Esophagus muscularis mucosa (tissue), 4 donors: ENCODE results near the gene OTX2. TPM values are rescaled to one million over a fixed set of nuclear protein-coding genes. Genes with fewer than 3 reads are reported as not detected.

Experiments
- DNase-seq: peaks from one replicate; pipeline ENCODE4 v3.0.0-alpha.2; 2017; ENCODE audit errors: extremely low spot score
- H3K27ac ChIP-seq, 4 donors: fragments of 200-600 bp; sonication (generic); replicated peaks in 1 of 4; 1 replicate in 3 of 4; 2 replicates in 1 of 4; pipeline ENCODE4 v1.5.1; 2016 to 2019; ENCODE audit warnings: mild to moderate bottlenecking in 1 of 4
- H3K27me3 ChIP-seq, 4 donors: fragments of 200-600 bp; sonication (generic); one replicate each; pipeline versions ENCODE4 v1.5.1 to v1.6.0; 2016 to 2019
- H3K36me3 ChIP-seq, 4 donors: fragments of 200-600 bp; sonication (generic); one replicate each; pipeline ENCODE4 v1.5.1; 2016 to 2019
- H3K4me1 ChIP-seq, 4 donors: fragments of 200-600 bp; sonication (generic); one replicate each; pipeline ENCODE4 v1.5.1; 2016 to 2019
- H3K4me3 ChIP-seq, 4 donors: fragments of 200-600 bp; sonication (generic); 1 replicate in 2 of 4; 2 replicates in 2 of 4; pipeline ENCODE4 v1.5.1; 2016 to 2019; ENCODE audit warnings: mild to moderate bottlenecking in 4 of 4, moderate library complexity in 1 of 4
- H3K9me3 ChIP-seq, 4 donors: fragments of 200-600 bp; sonication (generic); 1 replicate in 3 of 4; 2 replicates in 1 of 4; pipeline ENCODE4 v1.5.1; 2016 to 2019
- CTCF ChIP-seq, 3 experiments: fragments of 200-600 bp in 2 of 3; fragments of 450-650 bp in 1 of 3; sonication (generic) in 2 of 3; IDR thresholded peaks; one replicate each; pipeline ENCODE4 v1.5.1; 2017 to 2019; ENCODE audit warnings: antibody characterized with exemption in 3 of 3, mild to moderate bottlenecking in 2 of 3, moderate library complexity in 1 of 3
- EP300 ChIP-seq: sonication (generic); formaldehyde crosslinking; IDR thresholded peaks from one replicate; pipeline ENCODE4 v1.6.1; 2017; ENCODE audit warnings: antibody characterized with exemption
- POLR2A ChIP-seq: fragments of 450-650 bp; IDR thresholded peaks from one replicate; pipeline ENCODE4 v1.6.1; 2017; ENCODE audit warnings: antibody characterized with exemption, moderate library complexity, mild to moderate bottlenecking, low read depth
- POLR2AphosphoS5 ChIP-seq, 2 donors: sonication (generic); formaldehyde crosslinking; IDR thresholded peaks; one replicate each; pipeline ENCODE4 v1.6.1; 2017; ENCODE audit warnings: antibody characterized with exemption in 2 of 2
- WGBS: methylation state at CpG from one replicate; pipeline ENCODE4 v1.1.5; 2018; 5-methylcytosine and 5-hydroxymethylcytosine counted together
- intact Hi-C: fragments of 100-400 bp; cut with DNase I; formaldehyde crosslinking; loops from one replicate; pipeline ENCODE4 v1.15.1; 2023
- total RNA-seq, 4 donors: library from RNA; depleted of rRNA; stranded (reverse); fragments of >200 nt; gene quantifications; one replicate each; pipeline versions ENCODE4 v1.1.0 to v1.2.1, GENCODE V29; 2016

OTX2 gene
- total RNA-seq, result not detected

DNA sequence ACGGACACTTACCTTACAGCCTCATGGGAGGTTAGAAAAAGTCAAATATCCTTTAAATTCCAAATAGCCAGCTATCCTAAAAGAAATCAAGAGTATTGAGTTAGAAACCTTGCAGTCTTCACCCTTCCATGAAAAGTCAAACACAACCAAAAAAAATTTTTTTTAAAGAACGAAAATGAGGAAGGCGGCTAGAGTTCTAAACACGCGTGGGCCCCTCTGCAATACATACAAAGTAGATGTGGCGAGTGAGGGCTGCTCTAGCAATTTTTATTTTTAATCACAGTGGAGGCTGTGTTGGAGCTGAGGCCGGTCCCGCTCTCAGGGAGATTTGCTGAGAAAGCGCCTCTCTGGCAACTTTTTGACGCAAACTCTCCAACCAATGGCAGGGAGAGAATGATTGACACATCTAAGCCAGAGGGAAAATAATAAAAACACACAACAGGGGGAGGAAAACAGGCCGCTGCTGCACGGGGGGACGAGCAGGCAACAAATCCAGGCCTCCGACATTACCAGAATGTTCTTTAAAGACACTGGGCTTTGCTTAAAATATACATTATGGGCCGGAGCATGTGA, at the start of gene OTX2:
Gene OTX2, minus strand, starts transcription at position 333 of the 573 bp plus-strand sequence. CDS start 5,023 bp downstream, outside the sequence.
- no peaks in the 10 kb centered on the region for H3K36me3 ChIP-seq
- H3K4me1 ChIP-seq, result peaks cover 16 to 36% (median 28%) of the 10 kb centered on the region in 4 donors
- no peaks in the 10 kb centered on the region for H3K9me3 ChIP-seq
- H3K27ac ChIP-seq, result no peak within 1 kb of the TSS
- H3K4me3 ChIP-seq, result peak within 1 kb of the TSS in 2 of 4 donors; percentile 31
- WGBS, result 14% methylated on average over 15 of the region's 15 CpGs
- H3K27me3 ChIP-seq, result peaks cover 0 to 100% (median 90%) of the 10 kb centered on the region in 4 donors
- TF ChIP-seq CTCF (IDR thresholded peaks at IDR 0.05) (no peak), EP300 (no peak), POLR2AphosphoS5 (IDR thresholded peaks at IDR 0.05) (no peak)
- DNase-seq, result no peak
- intact Hi-C loops, result no loop called here

GRCh38 chr14:56858422-56858821, 48.1 kb upstream of the OTX2 start:
- TF ChIP-seq POLR2A (no peak), EP300 (no peak), CTCF (IDR thresholded peaks at IDR 0.05) (no peak), POLR2AphosphoS5 (IDR thresholded peaks at IDR 0.05) (no peak)
- Histone ChIP-seq H3K36me3 (no peaks in the 10 kb centered on the region), H3K9me3 (no peaks in the 10 kb centered on the region), H3K27me3 (peaks cover 0 to 42% (median 4%) of the 10 kb centered on the region in 4 donors), H3K4me1 (no peaks in the 10 kb centered on the region), H3K27ac (no peak overlapping the region), H3K4me3 (no peak overlapping the region)
- intact Hi-C loops, result no loop called here
- DNase-seq, result no peak
- 31% methylated on average over 8 of the region's 8 CpGs for WGBS

GRCh38 chr14:56857216-56857615, 46.9 kb upstream of the OTX2 start:
- H3K4me1 ChIP-seq, result no peaks in the 10 kb centered on the region
- no peak for DNase-seq
- H3K36me3 ChIP-seq, result no peaks in the 10 kb centered on the region
- no peaks in the 10 kb centered on the region for H3K9me3 ChIP-seq
- TF ChIP-seq EP300 (no peak), CTCF (IDR thresholded peaks at IDR 0.05) (no peak), POLR2A (no peak), POLR2AphosphoS5 (IDR thresholded peaks at IDR 0.05) (no peak)
- peaks cover 0 to 51% (median 4%) of the 10 kb centered on the region in 4 donors for H3K27me3 ChIP-seq
- 70% methylated on average over 6 of the region's 6 CpGs for WGBS
- intact Hi-C loops, result no loop called here
- no peak overlapping the region for H3K27ac ChIP-seq
- no peak overlapping the region for H3K4me3 ChIP-seq

DNA sequence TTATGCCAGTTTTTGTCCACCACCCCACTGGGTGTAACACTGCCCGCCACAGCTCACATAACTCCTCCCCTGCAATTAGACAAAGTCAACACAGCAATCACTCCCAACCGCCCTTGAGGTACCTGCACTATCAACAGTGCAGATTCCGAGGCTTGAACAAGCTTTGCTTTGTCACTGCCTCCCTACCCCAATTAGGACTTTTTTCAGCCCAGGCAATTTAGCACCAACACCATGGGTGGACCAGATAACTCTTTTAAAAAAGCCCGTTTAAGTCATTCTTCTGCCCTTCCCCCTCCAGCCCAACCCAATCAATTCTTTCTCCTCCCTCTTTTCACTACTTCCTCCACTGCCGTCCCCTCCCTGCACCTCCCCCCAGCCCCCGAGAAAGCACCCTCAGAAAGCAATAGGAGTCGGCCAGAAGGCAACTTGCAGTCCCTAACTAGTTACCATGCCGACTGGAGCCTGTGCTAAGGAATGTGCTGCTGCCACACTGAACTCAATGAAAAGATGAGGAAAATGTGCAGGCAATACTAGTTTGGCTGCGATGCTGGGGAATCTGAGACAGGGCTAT, 45.7 kb upstream of the OTX2 start:
- WGBS, result 4% methylated on average over 9 of the region's 9 CpGs
- Histone ChIP-seq H3K4me1 (no peaks in the 10 kb centered on the region), H3K9me3 (no peaks in the 10 kb centered on the region), H3K36me3 (no peaks in the 10 kb centered on the region), H3K4me3 (no peak overlapping the region), H3K27ac (no peak overlapping the region), H3K27me3 (peaks cover 0 to 61% (median 4%) of the 10 kb centered on the region in 4 donors)
- no peak for DNase-seq
- intact Hi-C loops, result no loop called here
- no peak for TF ChIP-seq EP300
- no peak for TF ChIP-seq POLR2AphosphoS5 (IDR thresholded peaks at IDR 0.05)
- TF ChIP-seq CTCF (IDR thresholded peaks at IDR 0.05), result no peak
- no peak for TF ChIP-seq POLR2A
